OCI-LY7 (cell line): ENCODE data around the gene ERN2. TPM values are rescaled to one million over a fixed set of nuclear protein-coding genes. Genes with fewer than 3 reads are reported as not detected.

Source experiments
- BruUV-seq: library from RNA; stranded (reverse); fragments of 400-500 nt; replicated peaks from 2 replicates; lab custom pipeline; 2021; lab: Mats Ljungman, UMichigan
- CTCF ChIA-PET: fragments of 300-600 bp; sonication (Branson Sonifier 250); formaldehyde crosslinking; loops from one replicate; lab custom pipeline; 2022; ENCODE audit warnings: antibody characterized with exemption; ENCODE audit not compliant: unreplicated experiment; lab: Charles Lee
- POLR2A ChIA-PET: fragments of 300-600 bp; sonication (Branson Sonifier 250); formaldehyde crosslinking; loops from one replicate; lab custom pipeline; 2022; ENCODE audit warnings: antibody characterized with exemption; lab: Charles Lee
- DNase-seq: peaks from one replicate; pipeline ENCODE4 v3.0.0-alpha.2; 2015; ENCODE audit warnings: low spot score
- H2AFZ ChIP-seq: fragments of 200-600 bp; sonication (generic), shearing (Covaris generic); 2 replicates; pipeline ENCODE4 v1.6.1; 2014; ENCODE audit warnings: mild to moderate bottlenecking, antibody characterized with exemption, low read length, moderate library complexity
- H3K27ac ChIP-seq: fragments of 200-600 bp; sonication (generic); 2 replicates; pipeline ENCODE4 v1.5.1; 2014; ENCODE audit warnings: mixed run types, low read depth, mild to moderate bottlenecking, moderate library complexity, low read length, inconsistent platforms; ENCODE audit not compliant: poor library complexity, severe bottlenecking
- H3K36me3 ChIP-seq: fragments of 200-600 bp; sonication (generic); 2 replicates; pipeline ENCODE4 v1.6.1; 2014; ENCODE audit warnings: mild to moderate bottlenecking, antibody characterized with exemption, low read length, moderate library complexity, mixed read lengths; ENCODE audit not compliant: insufficient read depth
- H3K4me1 ChIP-seq: fragments of 200-600 bp; sonication (generic); 2 replicates; pipeline ENCODE4 v1.5.1; 2014; ENCODE audit warnings: mild to moderate bottlenecking, low read length; ENCODE audit not compliant: insufficient read depth, poor library complexity, severe bottlenecking
- H3K4me2 ChIP-seq: fragments of 200-600 bp; sonication (generic); 2 replicates; pipeline ENCODE4 v1.6.1; 2014; ENCODE audit warnings: mild to moderate bottlenecking, low read length
- H3K4me3 ChIP-seq: fragments of 200-600 bp; sonication (generic); 2 replicates; pipeline ENCODE4 v1.5.1; 2014; ENCODE audit warnings: mild to moderate bottlenecking, low read depth, low read length; ENCODE audit not compliant: poor library complexity, severe bottlenecking
- H3K79me2 ChIP-seq: fragments of 200-600 bp; sonication (generic); 2 replicates; pipeline ENCODE4 v1.6.1; 2016; ENCODE audit warnings: low read depth, mild to moderate bottlenecking, low read length, moderate library complexity, mixed read lengths; ENCODE audit not compliant: insufficient read depth
- H3K9me2 ChIP-seq: fragments of 200-600 bp; sonication (generic); 2 replicates; pipeline ENCODE4 v1.6.1; 2016; ENCODE audit warnings: mild to moderate bottlenecking, low read length, mixed read lengths; ENCODE audit not compliant: insufficient read depth
- H3K9me3 ChIP-seq: fragments of 200-600 bp; sonication (generic); 2 replicates; pipeline ENCODE4 v1.6.1; 2014; ENCODE audit warnings: mild to moderate bottlenecking, mixed run types, low read length, mixed read lengths
- H4K20me1 ChIP-seq: fragments of 200-600 bp; sonication (generic); 2 replicates; pipeline ENCODE4 v1.6.1; 2014; ENCODE audit warnings: mild to moderate bottlenecking, antibody characterized with exemption, low read length, moderate library complexity, mixed read lengths; ENCODE audit not compliant: insufficient read depth
- CTCF ChIP-seq: fragments of 200-600 bp; sonication (generic); conservative IDR thresholded peaks from 2 replicates; pipeline ENCODE4 v1.5.1; 2014; ENCODE audit warnings: mild to moderate bottlenecking, antibody characterized with exemption, low read length, moderate library complexity, mixed read lengths
- EZH2phosphoT487 ChIP-seq: fragments of 200-600 bp; sonication (generic); IDR thresholded peaks from 2 replicates; pipeline ENCODE4 v1.6.1; 2018; ENCODE audit warnings: low read depth, borderline replicate concordance, mild to moderate bottlenecking, mixed run types, antibody characterized with exemption, low read length, moderate library complexity, mixed read lengths
- intact Hi-C: fragments of 100-400 bp; cut with micrococcal nuclease; formaldehyde crosslinking; loops from one replicate; pipeline ENCODE4 v1.10.0; 2022; ENCODE audit not compliant: unreplicated experiment
- total RNA-seq, 2 experiments: library from RNA; depleted of rRNA in 1 of 2; stranded (reverse); fragments of >200 nt in 1 of 2; shearing (Covaris generic) in 1 of 2; gene quantifications; 2 replicates each; pipeline ENCODE4 v1.2.3, GENCODE V29; 2014 to 2022

ERN2 gene
- total RNA-seq, 2 experiments from 2014 or later = 1.2 to 2.5 TPM

GRCh38 chr16:23683487-23683886 is 29.5 kb downstream of the ERN2 start:
- H3K4me2 ChIP-seq = no peak overlapping the region
- ChIA-PET POLR2A (no interaction called here), CTCF (interaction anchor here (0.6 kb wide), 1 partner anchor 48 kb away, joined by 6 read pairs; no protein-coding TSS in a partner anchor)
- H3K4me3 ChIP-seq = no peak overlapping the region
- no peak overlapping the region for H3K27ac ChIP-seq
- DNase-seq = no peak
- H3K4me1 ChIP-seq = peaks cover 22% of the 10 kb centered on the region
- peaks cover 92% of the 10 kb centered on the region for H3K36me3 ChIP-seq
- no peak for TF ChIP-seq EZH2phosphoT487
- no peak for TF ChIP-seq CTCF
- no peaks in the 10 kb centered on the region for H3K9me2 ChIP-seq
- BruUV-seq = no TSS peak
- intact Hi-C loops = no loop called here
- H2AFZ ChIP-seq = no peak overlapping the region
- H3K79me2 ChIP-seq = peaks cover 45% of the 10 kb centered on the region
- no peaks in the 10 kb centered on the region for H3K9me3 ChIP-seq
- H4K20me1 ChIP-seq = no peaks in the 10 kb centered on the region

GRCh38 chr16:23682181-23682580 is 30.8 kb downstream of the ERN2 start:
- peaks cover 78% of the 10 kb centered on the region for H3K36me3 ChIP-seq
- H3K9me3 ChIP-seq = no peaks in the 10 kb centered on the region
- no TSS peak for BruUV-seq
- intact Hi-C loops = no loop called here
- H3K4me1 ChIP-seq = peaks cover 28% of the 10 kb centered on the region
- no peaks in the 10 kb centered on the region for H4K20me1 ChIP-seq
- no peak for DNase-seq
- H3K27ac ChIP-seq = no peak overlapping the region
- no peak overlapping the region for H3K4me3 ChIP-seq
- TF ChIP-seq CTCF = no peak
- TF ChIP-seq EZH2phosphoT487 = no peak
- CTCF ChIA-PET = no interaction called here
- 0 out of 2 replicates have a peak overlapping the region, but pooled peaks have one; percentile 89 for H3K4me2 ChIP-seq
- no peak overlapping the region for H2AFZ ChIP-seq
- no peaks in the 10 kb centered on the region for H3K9me2 ChIP-seq
- POLR2A ChIA-PET = interaction anchor here (0.7 kb wide), 2 partner anchors 8 to 203 kb away, joined by 4 read pairs; no protein-coding TSS in a partner anchor
- H3K79me2 ChIP-seq = peaks cover 45% of the 10 kb centered on the region

- peak overlapping the region; percentile 69 for H3K27ac ChIP-seq
- ChIA-PET CTCF (no interaction called here), POLR2A (interaction anchor here (0.7 to 1.6 kb wide), 3 partner anchors 11 to 28 kb away, joined by 3 to 8 read pairs (median 3); no protein-coding TSS in a partner anchor)
- H3K79me2 ChIP-seq = peaks cover 41% of the 10 kb centered on the region
- peaks cover 57% of the 10 kb centered on the region for H3K36me3 ChIP-seq
- peak overlapping the region; percentile 89 for H3K4me2 ChIP-seq
- H4K20me1 ChIP-seq = no peaks in the 10 kb centered on the region
- H3K9me3 ChIP-seq = no peaks in the 10 kb centered on the region
- H3K4me3 ChIP-seq = peak overlapping the region; percentile 98
- intact Hi-C loops = loop anchor here (2.0 kb wide), 1 partner anchor 39 kb away; the partner anchor contains the start of genes DCTN5 and PALB2
- H2AFZ ChIP-seq = no peak overlapping the region
- no TSS peak for BruUV-seq
- no peaks in the 10 kb centered on the region for H3K9me2 ChIP-seq
- peaks cover 28% of the 10 kb centered on the region for H3K4me1 ChIP-seq
- TF ChIP-seq EZH2phosphoT487 (no peak), CTCF (no peak)
- DNase-seq = no peak
Measured at GRCh38 chr16:23679986-23680336, 33.1 kb downstream of the ERN2 start.
